Skeletal muscle cell (primary cell): ENCODE data around the gene TSPYL1.
"Not testable (repeated sequence)": the region's sequence is repeated elsewhere in the genome, so short reads cannot be mapped to it uniquely, and the experiment has no call there.

ENCODE experiments used
- DNase-seq: peaks from one replicate; pipeline ENCODE4 v3.0.0-alpha.2; 2010; ENCODE audit warnings: low read depth
- H3K4me3 ChIP-seq: 2 replicates; pipeline ENCODE4 v1.5.1; 2011; ENCODE audit warnings: low read depth, mild to moderate bottlenecking, control low read depth, low read length, moderate library complexity

TSPYL1 gene

GRCh38 chr6:116300566-116300965 is 20.8 kb upstream of the TSPYL1 start:
- H3K4me3 ChIP-seq: no peak overlapping the region
- no peak for DNase-seq

GRCh38 chr6:116298973-116299372 is 19.2 kb upstream of the TSPYL1 start:
- H3K4me3 ChIP-seq: no peak overlapping the region
- no peak for DNase-seq

GRCh38 chr6:116298273-116298672 is 18.5 kb upstream of the TSPYL1 start:
- no peak for DNase-seq
- H3K4me3 ChIP-seq: no peak overlapping the region

- DNase-seq: no peak
- H3K4me3 ChIP-seq: no peak overlapping the region
Observed at GRCh38 chr6:116292553-116292952, 12.8 kb upstream of the TSPYL1 start.

- no peak overlapping the region for H3K4me3 ChIP-seq
- DNase-seq: no peak
Observed at GRCh38 chr6:116291701-116292396, 12.1 kb upstream of the TSPYL1 start.

GRCh38 chr6:116290799-116291198 is 11.1 kb upstream of the TSPYL1 start:
- no peak overlapping the region for H3K4me3 ChIP-seq
- DNase-seq: no peak

- no peak overlapping the region for H3K4me3 ChIP-seq
- no peak for DNase-seq
Observed at GRCh38 chr6:116289876-116290275, 10.1 kb upstream of the TSPYL1 start.

GRCh38 chr6:116287689-116288282 is 8.1 kb upstream of the TSPYL1 start:
- peak; percentile 13 for DNase-seq

GRCh38 chr6:116286773-116287358 is 7.1 kb upstream of the TSPYL1 start:
- no peak overlapping the region for H3K4me3 ChIP-seq
- DNase-seq: no peak

More at GRCh38 chr6:116287689-116288282, 8.1 kb upstream of the TSPYL1 start:
- H3K4me3 ChIP-seq: no peak overlapping the region

GRCh38 chr6:116284984-116285383 is 5.3 kb upstream of the TSPYL1 start:
- not testable (repeated sequence) for H3K4me3 ChIP-seq, DNase-seq

- no peak for DNase-seq
- H3K4me3 ChIP-seq: no peak overlapping the region
Observed at GRCh38 chr6:116283191-116283590, 3.5 kb upstream of the TSPYL1 start.

- no peak for DNase-seq
- H3K4me3 ChIP-seq: no peak overlapping the region
Observed at GRCh38 chr6:116282698-116283097, 3.0 kb upstream of the TSPYL1 start.

GRCh38 chr6:116280933-116281316 is 1.2 kb upstream of the TSPYL1 start:
- H3K4me3 ChIP-seq: no peak overlapping the region
- no peak for DNase-seq

- no peak for DNase-seq
- H3K4me3 ChIP-seq: peak overlapping the region; percentile 93
Observed at GRCh38 chr6:116280161-116280932, 617 bp upstream of the TSPYL1 start.

GRCh38 chr6:116278854-116279231 is 887 bp downstream of the TSPYL1 start:
- peak overlapping the region; percentile 93 for H3K4me3 ChIP-seq
- DNase-seq: no peak

GRCh38 chr6:116278481-116278829 is 1.3 kb downstream of the TSPYL1 start:
- H3K4me3 ChIP-seq: peak overlapping the region; percentile 93
- no peak for DNase-seq

- DNase-seq: no peak
- peak overlapping the region; percentile 93 for H3K4me3 ChIP-seq
Observed at GRCh38 chr6:116277124-116277523, 2.6 kb downstream of the TSPYL1 start.

- no peak overlapping the region for H3K4me3 ChIP-seq
- no peak for DNase-seq
Observed at GRCh38 chr6:116271149-116271708, 8.5 kb downstream of the TSPYL1 start.

- H3K4me3 ChIP-seq: no peak overlapping the region
- DNase-seq: no peak
Observed at GRCh38 chr6:116268589-116269293, 11.0 kb downstream of the TSPYL1 start.
